Measurements from ENCODE around the gene MUC5AC. TPM values are rescaled to one million over a fixed set of nuclear protein-coding genes. Genes with fewer than 3 reads are reported as not detected.

MUC5AC gene
- polyA plus RNA-seq, 1 donor (not counting 4 experiments of a cell fraction or from before 2014, with no cell fraction given): not detected

DNA sequence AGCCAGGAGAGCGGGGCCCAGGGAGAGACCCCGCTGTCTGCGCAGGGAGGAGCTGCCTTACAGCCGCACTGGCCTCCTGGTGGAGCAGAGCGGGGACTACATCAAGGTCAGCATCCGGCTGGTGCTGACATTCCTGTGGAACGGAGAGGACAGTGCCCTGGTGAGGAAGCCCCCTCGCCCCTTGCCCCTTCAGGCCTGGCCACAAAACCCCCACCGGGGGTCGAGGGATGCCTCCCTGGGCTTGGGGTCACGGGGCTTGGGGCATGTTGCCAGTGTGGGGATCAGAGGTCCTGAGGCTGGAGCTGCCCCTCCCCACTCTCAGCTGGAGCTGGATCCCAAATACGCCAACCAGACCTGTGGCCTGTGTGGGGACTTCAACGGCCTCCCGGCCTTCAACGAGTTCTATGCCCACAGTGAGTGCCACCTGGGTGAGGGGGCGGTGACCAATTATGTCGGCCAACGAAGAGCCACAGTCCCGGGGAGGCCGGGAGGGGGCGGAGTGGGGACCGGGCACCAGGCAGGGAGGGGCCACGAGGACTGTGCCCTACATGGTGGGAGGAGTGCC, 69.3 kb downstream of the MUC5AC start:
- DNase-seq (ENCODE audit: low read depth, low spot score) (no peak), FAIRE-seq (no peak)
- H3K79me2 ChIP-seq (ENCODE audit: control insufficient read depth, insufficient read depth, low read length): no peaks in the 10 kb centered on the region
- no peaks in the 10 kb centered on the region for H3K9me3 ChIP-seq (ENCODE audit: control insufficient read depth, low read depth, low read length)
- no peak overlapping the region for H3K9ac ChIP-seq (ENCODE audit: control insufficient read depth, extremely low read depth, insufficient read depth, low read length)
- H3K9me1 ChIP-seq (ENCODE audit: control insufficient read depth, extremely low read depth, insufficient read depth, low read length): no peaks in the 10 kb centered on the region
- H3K4me2 ChIP-seq (ENCODE audit: control insufficient read depth, extremely low read depth, insufficient read depth, low read depth, low read length): no peak overlapping the region
- H3K36me3 ChIP-seq (ENCODE audit: control insufficient read depth in 2 of 2, extremely low read depth in 1 of 2, insufficient read depth in 2 of 2, low read length in 2 of 2): no peaks in the 10 kb centered on the region
- TF ChIP-seq, protein P1, sequence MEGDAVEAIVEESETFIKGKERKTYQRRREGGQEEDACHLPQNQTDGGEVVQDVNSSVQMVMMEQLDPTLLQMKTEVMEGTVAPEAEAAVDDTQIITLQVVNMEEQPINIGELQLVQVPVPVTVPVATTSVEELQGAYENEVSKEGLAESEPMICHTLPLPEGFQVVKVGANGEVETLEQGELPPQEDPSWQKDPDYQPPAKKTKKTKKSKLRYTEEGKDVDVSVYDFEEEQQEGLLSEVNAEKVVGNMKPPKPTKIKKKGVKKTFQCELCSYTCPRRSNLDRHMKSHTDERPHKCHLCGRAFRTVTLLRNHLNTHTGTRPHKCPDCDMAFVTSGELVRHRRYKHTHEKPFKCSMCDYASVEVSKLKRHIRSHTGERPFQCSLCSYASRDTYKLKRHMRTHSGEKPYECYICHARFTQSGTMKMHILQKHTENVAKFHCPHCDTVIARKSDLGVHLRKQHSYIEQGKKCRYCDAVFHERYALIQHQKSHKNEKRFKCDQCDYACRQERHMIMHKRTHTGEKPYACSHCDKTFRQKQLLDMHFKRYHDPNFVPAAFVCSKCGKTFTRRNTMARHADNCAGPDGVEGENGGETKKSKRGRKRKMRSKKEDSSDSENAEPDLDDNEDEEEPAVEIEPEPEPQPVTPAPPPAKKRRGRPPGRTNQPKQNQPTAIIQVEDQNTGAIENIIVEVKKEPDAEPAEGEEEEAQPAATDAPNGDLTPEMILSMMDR (optimal IDR thresholded peaks at IDR 0.05 in 1 of 3, IDR thresholded peaks at IDR 0.05 in 1 of 3, conservative IDR thresholded peaks at IDR 0.05 in 1 of 3; ENCODE audit: extremely low read depth in 1 of 3, insufficient read depth in 2 of 3, low read length in 3 of 3): peak in 2 of 3 experiments; percentile 2 to 25
- TF ChIP-seq EZH2 (IDR thresholded peaks at IDR 0.05; ENCODE audit: low read length): no peak
- H3K27me3 ChIP-seq (ENCODE audit: control insufficient read depth, extremely low read depth, insufficient read depth, low read length): peaks cover 25% of the 10 kb centered on the region
- no peaks in the 10 kb centered on the region for H3K4me1 ChIP-seq (ENCODE audit: control insufficient read depth, extremely low read depth, insufficient read depth, low read length)
- no peak overlapping the region for H2AFZ ChIP-seq (ENCODE audit: control insufficient read depth, low read length)
- no peak overlapping the region for H3K4me3 ChIP-seq (ENCODE audit: control insufficient read depth in 2 of 3, extremely low read depth in 1 of 3, insufficient read depth in 2 of 3, low read depth in 1 of 3, low read length in 3 of 3)
- dilution Hi-C loops (cut with MboI; ENCODE audit: extremely low pct_ligation_motif_present, low sequenced_read_pairs): no loop called here
- no peak overlapping the region for H3K27ac ChIP-seq (ENCODE audit: control insufficient read depth, insufficient read depth, low read length)
- H4K20me1 ChIP-seq (ENCODE audit: control insufficient read depth, extremely low read depth, insufficient read depth, low read length): no peaks in the 10 kb centered on the region

DNA sequence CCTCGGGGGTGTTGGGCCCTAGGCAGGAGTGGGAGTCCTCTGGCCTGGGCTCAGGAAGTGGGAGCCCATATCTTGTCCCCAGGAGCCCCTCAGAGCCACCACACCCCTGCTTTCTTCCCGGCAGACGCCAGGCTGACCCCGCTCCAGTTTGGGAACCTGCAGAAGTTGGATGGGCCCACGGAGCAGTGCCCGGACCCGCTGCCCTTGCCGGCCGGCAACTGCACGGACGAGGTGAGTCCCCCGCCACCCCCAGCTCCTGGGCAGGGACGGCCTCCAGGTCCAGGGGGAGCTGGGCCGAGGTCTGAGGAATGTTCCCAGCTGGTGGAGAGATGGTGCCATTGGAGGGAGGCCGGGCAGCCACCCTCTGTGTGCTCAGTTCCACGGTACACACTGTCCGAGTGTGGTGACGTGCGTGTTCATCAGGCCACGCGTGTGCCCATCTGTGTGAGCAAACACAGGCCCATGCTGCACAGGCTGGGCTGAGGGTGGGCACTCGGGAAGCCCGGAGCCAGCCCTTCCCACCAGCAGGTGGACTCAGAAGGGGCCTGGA, 69.9 kb downstream of the MUC5AC start:
- Histone ChIP-seq H3K79me2 (ENCODE audit: control insufficient read depth, insufficient read depth, low read length) (no peaks in the 10 kb centered on the region), H3K9ac (ENCODE audit: control insufficient read depth, extremely low read depth, insufficient read depth, low read length) (no peak overlapping the region), H3K4me1 (ENCODE audit: control insufficient read depth, extremely low read depth, insufficient read depth, low read length) (no peaks in the 10 kb centered on the region), H3K9me3 (ENCODE audit: control insufficient read depth, low read depth, low read length) (no peaks in the 10 kb centered on the region), H3K4me2 (ENCODE audit: control insufficient read depth, extremely low read depth, insufficient read depth, low read depth, low read length) (no peak overlapping the region), H3K36me3 (ENCODE audit: control insufficient read depth in 2 of 2, extremely low read depth in 1 of 2, insufficient read depth in 2 of 2, low read length in 2 of 2) (no peaks in the 10 kb centered on the region), H3K9me1 (ENCODE audit: control insufficient read depth, extremely low read depth, insufficient read depth, low read length) (no peaks in the 10 kb centered on the region), H4K20me1 (ENCODE audit: control insufficient read depth, extremely low read depth, insufficient read depth, low read length) (no peaks in the 10 kb centered on the region), H2AFZ (ENCODE audit: control insufficient read depth, low read length) (no peak overlapping the region), H3K4me3 (ENCODE audit: control insufficient read depth in 2 of 3, extremely low read depth in 1 of 3, insufficient read depth in 2 of 3, low read depth in 1 of 3, low read length in 3 of 3) (no peak overlapping the region), H3K27me3 (ENCODE audit: control insufficient read depth, extremely low read depth, insufficient read depth, low read length) (peaks cover 30% of the 10 kb centered on the region), H3K27ac (ENCODE audit: control insufficient read depth, insufficient read depth, low read length) (no peak overlapping the region)
- dilution Hi-C loops (cut with MboI; ENCODE audit: extremely low pct_ligation_motif_present, low sequenced_read_pairs): no loop called here
- TF ChIP-seq, protein P1 (optimal IDR thresholded peaks at IDR 0.05 in 1 of 3, IDR thresholded peaks at IDR 0.05 in 1 of 3, conservative IDR thresholded peaks at IDR 0.05 in 1 of 3; ENCODE audit: extremely low read depth in 1 of 3, insufficient read depth in 2 of 3, low read length in 3 of 3): no peak
- TF ChIP-seq EZH2 (IDR thresholded peaks at IDR 0.05; ENCODE audit: low read length): no peak
- FAIRE-seq (no peak), DNase-seq (ENCODE audit: low read depth, low spot score) (no peak)
